B cell (primary cell): ENCODE data around the gene ENC1. TPM values are rescaled to one million over a fixed set of nuclear protein-coding genes. Genes with fewer than 3 reads are reported as not detected.

ENCODE experiments used
- ATAC-seq: fragments of 200-7000 bp; cut with Tn5 transposase; one replicate; pipeline ENCODE4 v1.10.0; 2021; ENCODE audit warnings: low read depth, mild to moderate bottlenecking, moderate number of reproducible peaks, moderate library complexity
- CTCF ChIA-PET: fragments of 350-600 bp; sonication (Branson Sonifier 250); formaldehyde crosslinking; loops from one replicate; lab custom pipeline; 2021; ENCODE audit warnings: antibody characterized with exemption, inconsistent platforms; lab: Charles Lee
- POLR2A ChIA-PET: fragments of 350-600 bp; sonication (Branson Sonifier 250); formaldehyde crosslinking; loops from one replicate; lab custom pipeline; 2021; ENCODE audit warnings: antibody characterized with exemption; lab: Charles Lee
- DNase-seq: peaks from one replicate; pipeline ENCODE4 v3.0.0; 2013
- H2AFZ ChIP-seq: 2 replicates; pipeline ENCODE4 v1.6.1; 2012; ENCODE audit warnings: mild to moderate bottlenecking, low read depth, low read length; ENCODE audit not compliant: insufficient read depth, poor library complexity, severe bottlenecking
- H3K27ac ChIP-seq, 2 donors: 1 replicate in 1 of 2; 2 replicates in 1 of 2; pipeline ENCODE4 v1.5.1; 2012 to 2013; ENCODE audit warnings: low read length in 2 of 2, mild to moderate bottlenecking in 2 of 2, moderate library complexity in 1 of 2
- H3K27me3 ChIP-seq, 4 experiments: fragments of 200-600 bp in 1 of 4; sonication (generic) in 1 of 4; replicated peaks in 1 of 4; 1 replicate in 2 of 4; 2 replicates in 2 of 4; pipeline versions ENCODE4 v1.6.1 to v1.7.0; 2013 to 2016; ENCODE audit warnings: low read length in 3 of 4, mild to moderate bottlenecking in 2 of 4, mixed read lengths in 1 of 4, moderate library complexity in 1 of 4; ENCODE audit not compliant: insufficient read depth in 4 of 4, control insufficient read depth in 3 of 4; ENCODE audit errors: control extremely low read depth in 1 of 4
- H3K36me3 ChIP-seq, 2 experiments: replicated peaks in 1 of 2; 1 replicate in 1 of 2; 2 replicates in 1 of 2; pipeline versions ENCODE4 v1.6.1 to v1.7.1; 2013; ENCODE audit warnings: low read length in 1 of 2; ENCODE audit not compliant: insufficient read depth in 2 of 2, control insufficient read depth in 1 of 2; ENCODE audit errors: control extremely low read depth in 1 of 2, extremely low read depth in 1 of 2
- H3K4me1 ChIP-seq, 2 donors: fragments of 200-600 bp in 1 of 2; sonication (generic) in 1 of 2; 1 replicate in 1 of 2; 2 replicates in 1 of 2; pipeline versions ENCODE4 v1.5.1 to v1.6.1; 2013 to 2017; ENCODE audit warnings: low read length in 2 of 2; ENCODE audit not compliant: control insufficient read depth in 2 of 2, insufficient read depth in 2 of 2
- H3K4me2 ChIP-seq: replicated peaks from 2 replicates; pipeline ENCODE3; 2012; ENCODE audit warnings: mild to moderate bottlenecking, low read depth, low read length; ENCODE audit not compliant: poor library complexity, severe bottlenecking
- H3K4me3 ChIP-seq, 5 experiments: fragments of 200-600 bp in 1 of 5; sonication (generic) in 1 of 5; 1 replicate in 3 of 5; 2 replicates in 2 of 5; pipeline versions ENCODE4 v1.5.1 to v1.7.0; 2011 to 2016; ENCODE audit warnings: low read length in 4 of 5, mild to moderate bottlenecking in 4 of 5, low read depth in 2 of 5, control low read depth in 1 of 5, moderate library complexity in 1 of 5; ENCODE audit not compliant: insufficient read depth in 1 of 5; ENCODE audit errors: control extremely low read depth in 1 of 5, extremely low read depth in 1 of 5
- H3K79me2 ChIP-seq: fragments of 200-600 bp; sonication (generic); one replicate; pipeline ENCODE4 v1.6.0; 2016; ENCODE audit warnings: low read length; ENCODE audit not compliant: control insufficient read depth, insufficient read depth
- H3K9ac ChIP-seq: fragments of 200-600 bp; sonication (generic); 2 replicates; pipeline ENCODE4 v1.6.1; 2017; ENCODE audit warnings: mild to moderate bottlenecking, low read length, moderate library complexity
- H3K9me3 ChIP-seq, 3 donors: one replicate each; pipeline versions ENCODE4 v1.6.1 to v1.7.1; 2013; ENCODE audit warnings: low read length in 2 of 3; ENCODE audit not compliant: control insufficient read depth in 2 of 3, insufficient read depth in 1 of 3; ENCODE audit errors: control extremely low read depth in 1 of 3
- H4K20me1 ChIP-seq: 2 replicates; pipeline ENCODE4 v1.6.0; 2012; ENCODE audit warnings: mild to moderate bottlenecking, low read length; ENCODE audit not compliant: insufficient read depth, control insufficient read depth, poor library complexity, severe bottlenecking
- H3K27ac Mint-ChIP-seq: one replicate; pipeline ENCODE4 v1.8.0; 2021; ENCODE audit warnings: mixed read lengths
- H3K27me3 Mint-ChIP-seq: one replicate; pipeline ENCODE4 v1.8.0; 2021; ENCODE audit warnings: mixed read lengths
- H3K4me1 Mint-ChIP-seq: one replicate; pipeline ENCODE4 v1.8.0; 2021; ENCODE audit warnings: mixed read lengths
- H3K4me3 Mint-ChIP-seq: one replicate; pipeline ENCODE4 v1.8.0; 2021; ENCODE audit warnings: mixed read lengths
- H3K9me3 Mint-ChIP-seq: one replicate; pipeline ENCODE4 v1.8.0; 2022; ENCODE audit warnings: mixed read lengths; ENCODE audit not compliant: insufficient read depth
- CTCF ChIP-seq: fragments of 200-600 bp; IDR thresholded peaks from one replicate; pipeline ENCODE4 v1.8.0; 2022; ENCODE audit warnings: antibody characterized with exemption, mild to moderate bottlenecking
- EZH2 ChIP-seq: IDR thresholded peaks from 2 replicates; pipeline ENCODE4 v1.6.1; 2012; ENCODE audit warnings: borderline replicate concordance, low read depth, mild to moderate bottlenecking, moderate library complexity, low read length; ENCODE audit not compliant: insufficient read depth, poor library complexity, severe bottlenecking
- whole genome bisulfite sequencing: methylation state at CpG from one replicate; pipeline ENCODE4 v1.1.5; 2013; ENCODE audit warnings: missing lambda C conversion rate; ENCODE audit not compliant: insufficient coverage; 5-methylcytosine and 5-hydroxymethylcytosine counted together
- intact Hi-C: fragments of 100-400 bp; cut with micrococcal nuclease; formaldehyde crosslinking; loops from one replicate; pipeline ENCODE4 v1.10.0; 2022
- polyA plus RNA-seq: library from polyadenylated mRNA; depleted of rRNA; stranded (reverse); fragments of >200 nt; gene quantifications from 2 replicates; pipeline ENCODE4 v1.2.3, GENCODE V29; 2012
- total RNA-seq, 2 donors: library from RNA; stranded (reverse); fragments of 120-200 nt in 1 of 2; gene quantifications; 1 replicate in 1 of 2; 2 replicates in 1 of 2; pipeline versions ENCODE4 v1.2.3 to v1.2.4, GENCODE V29; 2013 to 2022

The ENC1 gene
- total and polyA plus RNA-seq, 2 donors (not counting 1 experiment from before 2014, with no cell fraction given), result 7.2 to 14.6 TPM

- ATAC-seq (no peak), DNase-seq (no peak)
- H3K4me1 ChIP-seq, result no peaks in the 10 kb centered on the region
- Mint-ChIP-seq H3K4me1 (no peaks in the 10 kb centered on the region), H3K27me3 (peaks cover 31% of the 10 kb centered on the region), H3K4me3 (no peak overlapping the region), H3K9me3 (no peaks in the 10 kb centered on the region), H3K27ac (no peak overlapping the region)
- H3K27ac ChIP-seq, result no peak overlapping the region
- H2AFZ ChIP-seq, result no peak overlapping the region
- no peak overlapping the region for H3K9ac ChIP-seq
- WGBS, result no CpG with 5 or more reads among the region's 1 CpG
- intact Hi-C loops, result no loop called here
- no peaks in the 10 kb centered on the region for H3K9me3 ChIP-seq
- no peaks in the 10 kb centered on the region for H3K79me2 ChIP-seq
- ChIA-PET POLR2A (no interaction called here), CTCF (interaction anchor here (1.4 kb wide), 1 partner anchor 37 kb away, joined by 3 read pairs; the partner anchor contains the start of gene ENC1)
- no peaks in the 10 kb centered on the region for H4K20me1 ChIP-seq
- no peak overlapping the region for H3K4me2 ChIP-seq
- H3K36me3 ChIP-seq, result no peaks in the 10 kb centered on the region
- TF ChIP-seq EZH2, result no peak
- H3K4me3 ChIP-seq, result no peak overlapping the region
- no peaks in the 10 kb centered on the region for H3K27me3 ChIP-seq
Observed at GRCh38 chr5:74603376-74603775, 37.2 kb downstream of the ENC1 start.

GRCh38 chr5:74599148-74599547 lies 41.4 kb downstream of the ENC1 start:
- no peaks in the 10 kb centered on the region for H3K79me2 ChIP-seq
- H3K9me3 Mint-ChIP-seq, result no peaks in the 10 kb centered on the region
- no peaks in the 10 kb centered on the region for H4K20me1 ChIP-seq
- CTCF ChIA-PET, result no interaction called here
- H3K36me3 ChIP-seq, result no peaks in the 10 kb centered on the region
- H3K27me3 ChIP-seq, result no peaks in the 10 kb centered on the region
- no CpG with 5 or more reads among the region's 2 CpGs for WGBS
- POLR2A ChIA-PET, result no interaction called here
- H3K4me3 ChIP-seq, result no peak overlapping the region
- H3K4me3 Mint-ChIP-seq, result no peak overlapping the region
- H3K27ac Mint-ChIP-seq, result no peak overlapping the region
- H3K4me1 ChIP-seq, result no peaks in the 10 kb centered on the region
- TF ChIP-seq EZH2, result no peak
- no peak for TF ChIP-seq CTCF
- no peaks in the 10 kb centered on the region for H3K4me1 Mint-ChIP-seq
- intact Hi-C loops, result no loop called here
- no peak overlapping the region for H3K4me2 ChIP-seq
- H3K9ac ChIP-seq, result no peak overlapping the region
- H3K27me3 Mint-ChIP-seq, result peaks cover 47% of the 10 kb centered on the region
- ATAC-seq (no peak), DNase-seq (no peak)
- no peaks in the 10 kb centered on the region for H3K9me3 ChIP-seq
- no peak overlapping the region for H2AFZ ChIP-seq
- H3K27ac ChIP-seq, result no peak overlapping the region
